Epidermal melanocyte (primary cell): ENCODE results near the gene FOXP1.

Source experiments
- DNase-seq: peaks from one replicate; pipeline ENCODE4 v3.0.0; 2011; ENCODE audit warnings: low spot score; ENCODE audit not compliant: insufficient read length

The FOXP1 gene

DNA sequence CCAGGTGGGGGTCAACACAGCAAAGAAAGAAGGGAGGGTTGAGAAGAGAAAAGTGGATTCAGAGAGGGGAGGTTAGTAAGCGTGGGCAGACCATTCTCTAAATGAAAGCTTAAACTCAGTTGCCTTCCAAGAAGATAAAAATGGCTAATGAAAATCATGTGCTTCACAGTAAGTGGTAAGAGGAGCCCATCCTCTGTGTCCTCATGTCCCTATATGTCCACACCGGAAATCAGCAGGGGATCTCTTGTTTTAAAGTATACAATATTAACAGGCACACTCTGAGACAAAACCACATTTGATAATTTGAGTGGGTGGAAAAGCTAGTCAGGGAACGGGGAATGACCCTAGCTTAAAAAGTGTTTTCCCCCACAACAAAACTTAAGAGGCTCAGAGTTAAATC lies 4.4 kb upstream of the FOXP1 start:
- DNase-seq = no peak

DNA sequence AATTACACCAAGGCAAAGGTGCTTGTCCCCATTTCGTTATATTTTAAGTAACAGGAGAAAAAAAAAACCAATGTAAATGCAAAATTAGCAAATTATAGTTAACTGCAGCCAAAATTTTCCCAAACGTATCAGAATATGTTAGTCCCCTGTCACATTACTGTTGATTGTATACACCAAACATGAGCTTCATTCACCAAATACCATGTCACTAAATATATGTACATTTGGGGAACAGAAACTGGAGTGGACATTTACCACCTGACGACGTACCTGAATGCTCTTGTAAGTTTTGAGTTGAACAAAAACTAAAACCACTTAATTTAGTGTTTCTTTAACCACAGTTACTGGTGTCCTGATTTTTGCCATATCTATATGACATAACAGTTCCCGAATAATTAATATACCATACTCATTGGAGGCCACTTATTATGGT lies 3.3 kb upstream of the FOXP1 start:
- DNase-seq = no peak

DNA sequence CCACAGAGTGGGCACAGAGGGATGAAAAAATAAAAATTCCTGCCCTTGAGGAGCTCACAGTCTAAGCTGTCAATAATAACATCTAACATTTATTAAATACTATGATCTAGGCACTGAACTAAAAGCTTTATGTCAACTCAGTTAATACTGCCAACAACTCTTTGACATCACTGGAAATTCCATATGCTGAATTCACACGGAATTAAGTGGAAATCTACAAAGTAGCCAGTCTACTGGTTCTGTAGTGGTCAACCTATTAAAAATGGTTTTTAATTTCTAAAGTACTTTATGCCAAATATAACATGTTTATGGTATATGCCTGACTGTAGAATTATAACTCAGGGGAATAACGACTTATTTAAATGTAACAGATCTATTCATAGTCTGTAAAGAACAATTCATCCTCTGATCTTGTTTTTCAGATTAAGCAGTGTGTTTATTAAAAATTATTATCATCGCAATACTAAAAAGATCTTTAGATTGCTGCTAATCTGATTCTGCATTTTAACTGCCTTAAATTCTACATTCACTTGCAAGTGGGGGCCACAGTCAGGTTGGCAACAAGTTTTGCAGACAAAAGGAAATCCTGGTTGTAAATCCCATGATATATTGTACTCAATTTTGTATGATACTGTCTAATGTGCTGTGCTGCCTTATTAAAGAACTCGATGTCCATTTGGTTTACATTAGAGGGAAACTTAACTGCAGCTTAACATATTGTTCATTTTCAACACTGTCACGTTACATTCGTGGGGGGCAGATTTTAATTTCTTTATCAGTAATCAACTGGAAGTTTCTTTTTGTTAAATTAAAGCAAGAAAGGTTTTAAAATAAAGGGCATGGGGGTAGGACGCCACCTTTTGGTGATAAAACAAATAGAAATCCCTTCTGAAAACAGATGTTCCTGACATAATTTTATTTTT lies 2.6 kb upstream of the FOXP1 start:
- no peak for DNase-seq

DNA sequence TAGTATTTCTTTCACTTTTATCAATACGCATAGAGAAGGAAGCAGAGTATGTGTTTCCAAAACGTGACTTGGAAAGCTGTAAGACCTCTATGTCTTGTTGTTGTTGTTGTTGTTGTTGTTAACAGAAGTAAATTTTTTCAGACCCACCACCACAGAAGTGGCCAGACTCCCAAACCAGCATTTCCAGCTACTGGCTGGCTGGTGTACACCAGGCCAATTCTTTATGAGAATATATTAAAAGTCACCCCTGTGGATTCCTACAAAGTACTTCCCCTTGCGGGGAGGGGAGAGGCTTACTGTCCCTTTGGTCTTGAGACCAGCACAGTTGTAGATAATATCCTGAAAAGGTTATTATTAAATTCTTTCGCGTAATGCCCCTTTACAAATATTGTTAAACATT lies 1.6 kb upstream of the FOXP1 start:
- DNase-seq = no peak

- no peak for DNase-seq
Measured at GRCh38 chr3:71584394-71585011, 975 bp upstream of the FOXP1 start.

- DNase-seq = no peak
Measured at GRCh38 chr3:71582612-71583565, 639 bp downstream of the FOXP1 start.

DNA sequence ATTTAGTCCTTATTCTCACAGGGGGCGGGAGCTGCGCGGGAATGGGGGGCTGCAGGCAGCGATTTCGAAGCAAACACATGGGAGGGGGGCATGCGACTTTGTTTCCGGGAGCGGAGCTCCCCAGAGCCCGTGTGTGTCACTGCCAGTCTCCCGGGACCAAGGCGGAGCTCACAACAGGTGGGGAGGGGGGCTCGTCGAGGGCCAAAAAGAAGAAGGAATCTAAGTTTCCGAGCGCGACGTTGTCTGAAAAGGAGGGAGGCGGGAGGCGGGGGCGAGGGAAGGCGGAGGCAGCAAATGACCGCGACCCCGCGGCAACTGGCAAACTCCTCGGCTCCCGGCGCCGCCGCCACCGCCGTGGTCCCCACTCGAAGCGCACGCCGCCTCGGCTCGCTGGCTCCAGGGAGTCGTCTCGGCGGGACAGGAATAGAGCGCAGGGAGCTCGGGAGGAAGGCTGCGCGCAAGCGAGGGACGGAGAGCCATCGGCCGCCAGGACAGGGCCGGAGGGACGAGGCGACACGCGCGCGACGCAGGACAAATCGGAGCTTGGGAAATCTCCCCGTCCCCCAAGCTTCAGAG lies 1.4 kb downstream of the FOXP1 start:
- no peak for DNase-seq

GRCh38 chr3:71581457-71582035 lies 2.0 kb downstream of the FOXP1 start:
- no peak for DNase-seq

DNA sequence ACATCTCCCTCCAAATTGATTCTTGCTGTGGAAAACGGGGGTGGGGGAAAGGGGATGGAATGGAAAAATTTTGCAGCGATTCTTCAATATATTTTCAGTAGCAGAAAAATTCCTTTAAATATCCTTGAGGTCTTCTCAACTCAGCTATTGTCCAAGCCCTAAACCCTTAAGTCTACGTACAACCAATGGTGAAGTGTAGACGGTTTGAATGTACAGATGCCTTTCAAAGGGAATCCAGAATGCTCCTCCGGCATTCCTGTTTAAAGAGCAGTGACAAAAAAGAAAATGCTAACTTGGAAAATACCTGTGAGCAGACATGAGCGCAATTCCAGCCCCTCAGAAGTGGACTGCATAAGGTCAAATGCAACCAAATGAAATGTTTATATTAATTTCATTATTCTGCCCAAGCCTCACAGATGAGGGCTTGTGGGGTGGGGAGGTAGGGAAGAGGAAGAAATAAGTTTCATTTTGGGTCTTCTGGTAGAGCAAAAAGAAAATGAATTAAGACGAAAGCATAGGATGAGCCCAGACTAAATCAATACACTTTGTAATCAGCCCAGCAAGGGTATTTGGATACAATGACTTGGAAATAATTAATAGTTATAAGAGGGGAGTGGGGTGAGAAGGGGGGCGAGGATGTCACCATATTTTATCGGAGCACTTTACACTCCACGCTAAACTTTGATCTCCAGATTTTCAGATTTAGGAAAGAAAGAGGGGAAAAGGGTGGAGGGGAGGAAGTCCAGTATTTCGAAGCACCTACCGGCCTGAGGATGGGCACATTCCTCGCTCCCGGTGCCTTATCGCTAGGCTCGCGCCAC lies 2.7 kb downstream of the FOXP1 start:
- no peak for DNase-seq

DNA sequence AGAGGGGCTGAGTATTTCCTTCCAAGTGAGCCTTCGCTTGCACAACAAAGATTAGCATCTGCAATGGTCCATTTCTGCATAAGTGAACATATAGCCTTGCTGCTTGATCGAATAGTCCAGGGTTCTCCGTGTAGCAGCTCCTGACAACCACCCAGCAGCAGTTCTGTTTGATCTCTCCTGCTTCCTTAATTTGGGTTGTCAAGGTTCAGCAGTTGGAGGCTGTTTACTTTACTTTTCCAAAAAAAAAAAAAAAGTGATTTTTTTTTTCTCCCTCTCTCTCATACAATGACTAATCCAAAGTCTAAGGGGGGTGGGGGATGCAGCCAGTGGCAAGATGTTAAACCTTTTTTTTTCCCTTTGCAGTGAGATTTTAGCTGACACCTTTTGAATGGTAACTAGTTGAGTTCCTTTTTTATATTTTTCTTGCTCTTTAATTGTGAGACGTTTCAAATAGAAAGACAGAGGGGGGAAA lies 3.6 kb downstream of the FOXP1 start:
- no peak for DNase-seq

DNA sequence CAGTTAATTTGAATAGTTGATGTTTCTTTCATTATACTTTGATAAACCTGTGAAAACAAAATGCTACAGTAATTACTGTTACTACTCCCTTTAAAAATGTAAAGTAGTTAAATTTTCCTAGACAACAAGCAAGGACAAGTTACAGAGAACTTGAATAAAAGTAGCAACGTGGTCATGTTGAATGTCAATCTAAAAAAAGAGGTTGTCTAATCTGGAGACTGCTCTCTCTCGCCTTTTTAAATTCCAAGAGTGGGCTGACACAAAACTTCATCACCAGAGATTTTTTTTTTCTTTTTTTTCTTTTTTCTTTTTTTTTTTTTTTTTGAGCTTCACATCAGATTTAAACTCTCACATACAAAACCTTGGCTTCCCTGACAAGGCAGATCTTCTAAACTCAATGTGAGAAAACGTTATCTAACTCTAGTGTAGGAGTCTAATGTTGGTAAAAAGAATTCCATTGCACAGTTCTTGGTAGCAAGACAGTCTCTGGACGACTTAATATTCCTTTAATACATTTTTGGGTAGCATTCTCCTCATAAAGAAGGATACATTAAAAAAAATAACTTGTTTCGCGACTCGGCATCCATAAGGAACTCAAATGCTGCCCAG lies 4.1 kb downstream of the FOXP1 start:
- no peak for DNase-seq

- no peak for DNase-seq
Measured at GRCh38 chr3:71578054-71578751, 5.3 kb downstream of the FOXP1 start.

- DNase-seq = no peak
Measured at GRCh38 chr3:71577011-71577410, 6.5 kb downstream of the FOXP1 start.

DNA sequence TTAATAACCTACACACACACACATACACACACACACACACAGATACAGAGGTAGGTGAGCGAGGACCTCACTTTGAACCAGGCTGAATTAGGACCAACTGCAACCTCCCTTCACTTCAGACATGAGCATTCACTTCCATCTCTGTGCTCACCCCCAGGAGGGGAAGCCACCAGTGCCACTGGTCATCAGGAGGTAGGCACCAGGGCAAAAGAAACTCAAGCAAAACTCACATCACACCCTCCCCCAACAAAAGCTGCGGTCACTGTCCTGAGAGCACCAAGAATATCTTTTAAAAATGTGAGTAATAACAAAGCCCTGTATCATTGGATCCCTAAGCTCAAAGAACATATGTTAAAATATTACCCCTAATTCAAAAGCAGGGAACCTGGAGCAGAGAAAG lies 8.1 kb downstream of the FOXP1 start:
- DNase-seq = no peak

DNA sequence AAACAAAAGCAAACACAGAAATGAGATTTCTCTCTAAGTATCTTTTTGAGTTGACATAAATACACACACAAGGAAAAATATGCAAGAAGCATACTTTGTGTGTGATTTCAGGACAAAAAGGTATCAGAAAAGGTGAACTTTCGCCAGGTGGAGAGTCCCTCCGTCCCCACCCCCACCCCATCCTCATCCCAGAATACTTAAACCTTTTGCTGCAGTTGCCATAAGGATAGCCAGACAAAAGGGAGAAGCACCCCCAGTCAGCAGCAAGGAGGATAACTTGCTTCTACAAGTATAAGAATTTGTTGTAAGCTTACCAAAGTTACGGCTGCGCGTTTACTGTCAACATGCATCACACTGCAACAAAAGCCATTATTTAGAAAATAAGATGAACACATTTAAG lies 10.3 kb downstream of the FOXP1 start:
- DNase-seq = no peak

DNA sequence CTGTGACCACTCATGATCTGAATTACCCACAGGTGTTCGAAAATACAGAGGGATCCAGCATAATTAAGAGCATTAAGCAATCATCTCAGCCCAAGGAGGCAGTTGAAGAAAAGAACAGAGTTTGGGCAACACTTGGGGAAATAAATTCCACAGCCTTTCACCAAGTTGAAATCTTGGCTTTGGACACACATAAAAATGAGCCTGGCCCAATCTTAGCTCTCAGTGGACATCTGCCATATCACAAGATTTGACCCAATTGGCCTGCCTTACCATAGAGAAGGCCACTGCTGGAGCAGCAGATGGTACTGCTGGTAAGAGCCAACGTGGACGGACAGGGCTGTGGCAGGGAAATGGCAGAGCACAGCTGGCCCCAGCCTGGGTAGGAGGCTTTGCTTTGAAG lies 13.0 kb downstream of the FOXP1 start:
- no peak for DNase-seq

- no peak for DNase-seq
Measured at GRCh38 chr3:71568207-71568606, 15.3 kb downstream of the FOXP1 start.

- no peak for DNase-seq
Measured at GRCh38 chr3:71566776-71567175, 16.8 kb downstream of the FOXP1 start.

DNA sequence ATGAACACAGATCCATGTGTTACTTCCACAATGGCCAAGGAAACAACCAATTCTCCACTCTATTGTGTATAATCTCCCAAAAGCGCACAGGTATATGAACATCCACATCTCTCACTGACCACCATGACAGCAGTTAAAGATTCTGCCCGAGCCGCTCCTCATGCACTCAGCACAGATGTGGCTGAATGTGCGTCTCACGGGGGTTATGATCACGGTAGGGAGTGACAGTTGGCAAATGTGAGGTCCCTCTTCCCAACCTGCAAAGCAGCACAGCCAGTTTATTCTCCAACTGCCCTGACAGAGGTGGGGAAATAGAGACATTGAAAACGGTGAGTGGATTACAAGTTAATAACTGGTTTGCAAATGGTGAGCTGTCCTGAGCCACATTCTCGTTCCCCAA lies 17.6 kb downstream of the FOXP1 start:
- DNase-seq = no peak
